Body of pancreas (tissue), 4 donors: ENCODE measurements around the gene GALNT15. TPM values are rescaled to one million over a fixed set of nuclear protein-coding genes. Genes with fewer than 3 reads are reported as not detected.

Source experiments
- ATAC-seq: fragments of 150-250 bp; one replicate; pipeline ENCODE4 v1.9.1; 2016
- DNase-seq, 4 donors: peaks; one replicate each; pipeline ENCODE4 v3.0.0-alpha.2; 2019
- H3K27ac ChIP-seq, 4 donors: fragments of 200-600 bp; sonication (generic); 1 replicate in 3 of 4; 2 replicates in 1 of 4; pipeline versions ENCODE4 v1.5.1 to v1.6.1; 2016 to 2019; ENCODE audit warnings: mild to moderate bottlenecking in 1 of 4, mixed read lengths in 1 of 4, moderate library complexity in 1 of 4
- H3K27me3 ChIP-seq, 2 donors: fragments of 200-600 bp; sonication (generic); one replicate each; pipeline ENCODE4 v1.6.0; 2016; ENCODE audit warnings: mild to moderate bottlenecking in 1 of 2
- H3K36me3 ChIP-seq, 2 donors: fragments of 200-600 bp; sonication (generic); replicated peaks in 1 of 2; 2 replicates each; pipeline ENCODE4 v1.5.1; 2016; ENCODE audit warnings: low read depth in 2 of 2; ENCODE audit not compliant: insufficient read depth in 1 of 2
- H3K4me1 ChIP-seq: fragments of 200-600 bp; sonication (generic); one replicate; pipeline ENCODE4 v1.6.0; 2016
- H3K4me3 ChIP-seq, 2 donors: fragments of 200-600 bp; sonication (generic); 1 replicate in 1 of 2; 2 replicates in 1 of 2; pipeline ENCODE4 v1.5.1; 2016 to 2019
- H3K9me3 ChIP-seq, 3 donors: fragments of 200-600 bp; sonication (generic); 1 replicate in 2 of 3; 2 replicates in 1 of 3; pipeline ENCODE4 v1.5.1; 2016
- CTCF ChIP-seq, 7 experiments: fragments of 450-650 bp in 4 of 7; fragments of 200-600 bp in 3 of 7; sonication (generic) in 3 of 7; IDR thresholded peaks; one replicate each; pipeline ENCODE4 v1.5.1; 2016 to 2019; ENCODE audit warnings: antibody characterized with exemption in 7 of 7
- POLR2A ChIP-seq, 3 donors: fragments of 450-650 bp; IDR thresholded peaks; one replicate each; pipeline ENCODE4 v1.6.1; 2016; ENCODE audit warnings: antibody characterized with exemption in 3 of 3, mild to moderate bottlenecking in 2 of 3
- WGBS, 2 donors: methylation state at CpG; one replicate each; pipeline ENCODE4 v1.1.5; 2017; 5-methylcytosine and 5-hydroxymethylcytosine counted together
- intact Hi-C: fragments of 100-400 bp; cut with DNase I; formaldehyde crosslinking; loops from one replicate; pipeline ENCODE4 v1.15.1; 2023
- total RNA-seq, 2 donors: library from RNA; depleted of rRNA; stranded (reverse); fragments of >200 nt; gene quantifications; one replicate each; pipeline ENCODE4 v1.1.0, GENCODE V29; 2016

Gene GALNT15
- total RNA-seq, 2 donors from 2014 or later: 21.8 to 26.0 TPM

DNA sequence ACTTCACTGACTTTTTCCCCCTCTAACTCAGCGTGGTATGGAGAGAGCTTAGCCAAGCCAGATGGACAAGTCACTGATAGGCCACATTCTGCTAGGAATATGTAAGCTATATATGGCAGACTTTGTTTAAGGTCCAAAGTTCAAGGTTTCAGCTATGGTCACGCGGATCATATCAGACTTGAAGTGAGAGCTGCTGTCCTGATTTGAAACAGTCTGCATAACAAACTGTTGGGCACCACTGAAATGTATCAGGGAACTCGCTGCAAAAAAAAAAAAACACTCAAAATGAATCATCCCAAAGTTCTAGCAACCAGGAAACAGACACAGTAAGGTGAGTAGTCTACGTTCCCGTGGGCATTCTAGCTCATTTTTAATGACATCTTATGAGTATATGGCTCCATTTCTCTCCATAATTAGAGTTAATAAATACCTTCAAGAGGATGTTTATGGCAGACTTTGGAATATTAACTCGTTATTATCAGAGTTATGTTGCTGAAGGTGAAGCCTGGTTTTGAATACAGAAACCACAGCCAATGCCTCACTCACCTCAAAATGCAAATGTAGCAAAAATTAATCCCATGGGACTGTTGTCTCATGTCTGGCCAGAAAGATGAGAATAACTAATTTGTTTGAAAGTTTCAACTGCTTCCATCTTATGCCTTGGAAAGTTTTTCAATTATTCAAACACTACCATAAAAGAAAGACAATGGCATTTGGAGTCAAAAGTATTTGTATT lies 77.9 kb downstream of the GALNT15 start:
- peak in 3 of 4 donors; percentile 21 to 38 (median 25) for DNase-seq
- Histone ChIP-seq H3K4me3 (no peak overlapping the region), H3K36me3 (no peaks in the 10 kb centered on the region), H3K27me3 (no peaks in the 10 kb centered on the region), H3K27ac (peak overlapping the region in 3 of 4 donors; percentile 33 to 56 (median 52)), H3K9me3 (no peaks in the 10 kb centered on the region), H3K4me1 (peaks cover 35% of the 10 kb centered on the region)
- peak; percentile 69 for ATAC-seq
- WGBS, 2 donors: 10 to 18% methylated on average over 7 of the region's 7 CpGs
- no peak for TF ChIP-seq POLR2A (IDR thresholded peaks at IDR 0.05)
- no peak for TF ChIP-seq CTCF (IDR thresholded peaks at IDR 0.05)
- intact Hi-C loops: no loop called here

GRCh38 chr3:16252988-16253387 lies 78.5 kb downstream of the GALNT15 start:
- no peak for ATAC-seq
- H3K27ac ChIP-seq: peak overlapping the region in 2 of 4 donors; percentile 52 to 56

GRCh38 chr3:16253601-16254000 lies 79.1 kb downstream of the GALNT15 start:
- peak overlapping the region in 2 of 4 donors; percentile 52 to 56 for H3K27ac ChIP-seq
- H3K27me3 ChIP-seq: no peaks in the 10 kb centered on the region
- TF ChIP-seq POLR2A (IDR thresholded peaks at IDR 0.05) (no peak), CTCF (IDR thresholded peaks at IDR 0.05) (no peak)
- ATAC-seq (peak; percentile 76), DNase-seq (peak; percentile 36 to 59 (median 47))
- peaks cover 33% of the 10 kb centered on the region for H3K4me1 ChIP-seq
- 77 to 79% methylated on average over 7 of the region's 7 CpGs for WGBS, 2 donors
- intact Hi-C loops: no loop called here
- H3K36me3 ChIP-seq: no peaks in the 10 kb centered on the region
- H3K4me3 ChIP-seq: no peak overlapping the region
- H3K9me3 ChIP-seq: no peaks in the 10 kb centered on the region

More at GRCh38 chr3:16252988-16253387, 78.5 kb downstream of the GALNT15 start:
- DNase-seq: no peak
- TF ChIP-seq CTCF (IDR thresholded peaks at IDR 0.05) (no peak), POLR2A (IDR thresholded peaks at IDR 0.05) (no peak)
- no peaks in the 10 kb centered on the region for H3K36me3 ChIP-seq
- intact Hi-C loops: no loop called here
- WGBS, 2 donors: 46 to 56% methylated on average over 2 of the region's 2 CpGs
- peaks cover 33% of the 10 kb centered on the region for H3K4me1 ChIP-seq
- H3K27me3 ChIP-seq: no peaks in the 10 kb centered on the region
- H3K4me3 ChIP-seq: no peak overlapping the region
- H3K9me3 ChIP-seq: no peaks in the 10 kb centered on the region

- intact Hi-C loops: no loop called here
- no peaks in the 10 kb centered on the region for H3K9me3 ChIP-seq
- H3K4me3 ChIP-seq: no peak overlapping the region
- ATAC-seq (no peak), DNase-seq (no peak)
- peaks cover 28% of the 10 kb centered on the region for H3K4me1 ChIP-seq
- H3K27me3 ChIP-seq: no peaks in the 10 kb centered on the region
- peaks cover 0 to 6% of the 10 kb centered on the region in 2 donors for H3K36me3 ChIP-seq
- TF ChIP-seq POLR2A (IDR thresholded peaks at IDR 0.05): no peak
- no peak for TF ChIP-seq CTCF (IDR thresholded peaks at IDR 0.05)
- 72 to 88% methylated on average over 5 of the region's 5 CpGs for WGBS, 2 donors
- no peak overlapping the region for H3K27ac ChIP-seq
Measured at GRCh38 chr3:16254916-16255315, 80.4 kb downstream of the GALNT15 start.

GRCh38 chr3:16255326-16255725 lies 80.8 kb downstream of the GALNT15 start:
- ATAC-seq: no peak
- no peak for DNase-seq
- Histone ChIP-seq H3K27me3 (no peaks in the 10 kb centered on the region), H3K36me3 (peaks cover 0 to 8% of the 10 kb centered on the region in 2 donors), H3K4me3 (no peak overlapping the region), H3K27ac (no peak overlapping the region), H3K4me1 (peaks cover 28% of the 10 kb centered on the region), H3K9me3 (no peaks in the 10 kb centered on the region)
- WGBS, 2 donors: 79 to 87% methylated on average over 3 of the region's 3 CpGs
- no peak for TF ChIP-seq POLR2A (IDR thresholded peaks at IDR 0.05)
- TF ChIP-seq CTCF (IDR thresholded peaks at IDR 0.05): no peak
- intact Hi-C loops: no loop called here
